Measurements from ENCODE around the gene DEFB128.

- TF ChIP-seq CTCF (conservative IDR thresholded peaks at IDR 0.05; ENCODE audit: low read length) (no peak), EZH2phosphoT487 (IDR thresholded peaks at IDR 0.05; ENCODE audit: borderline replicate concordance, low read depth, low read length) (no peak)
Observed at GRCh38 chr20:164618-165017, 24.9 kb downstream of the DEFB128 start.

Measured in OCI-LY7 (cell line).